ENCODE data around the gene LRRN4. TPM values are rescaled to one million over a fixed set of nuclear protein-coding genes. Genes with fewer than 3 reads are reported as not detected.

Gene LRRN4
- total and polyA plus RNA-seq, 9 of the 15 experiments (the other 6 are each of a cell fraction or from before 2014, with no cell fraction given) = not detected

DNA sequence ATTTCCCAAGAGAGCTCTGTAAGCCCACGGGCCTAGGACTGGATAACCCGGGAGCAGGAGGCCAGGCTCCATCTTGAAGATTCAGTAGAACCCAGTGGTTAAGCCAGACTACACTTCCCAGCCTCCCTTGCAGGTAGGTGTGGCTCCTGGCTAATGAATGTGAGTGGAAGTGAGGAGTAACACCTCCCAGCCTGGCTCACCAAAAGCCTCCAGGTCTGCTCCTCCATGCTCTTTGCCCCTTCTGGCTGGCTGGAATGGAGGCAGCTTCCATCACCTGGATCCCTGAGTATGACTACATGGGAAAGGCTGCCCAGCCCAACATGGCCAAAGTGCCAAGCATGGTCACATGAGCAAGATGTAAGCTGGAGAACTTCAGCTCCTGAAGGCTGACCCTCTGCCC, 9.7 kb downstream of the LRRN4 start (continued):
- TF ChIP-seq, protein P1, sequence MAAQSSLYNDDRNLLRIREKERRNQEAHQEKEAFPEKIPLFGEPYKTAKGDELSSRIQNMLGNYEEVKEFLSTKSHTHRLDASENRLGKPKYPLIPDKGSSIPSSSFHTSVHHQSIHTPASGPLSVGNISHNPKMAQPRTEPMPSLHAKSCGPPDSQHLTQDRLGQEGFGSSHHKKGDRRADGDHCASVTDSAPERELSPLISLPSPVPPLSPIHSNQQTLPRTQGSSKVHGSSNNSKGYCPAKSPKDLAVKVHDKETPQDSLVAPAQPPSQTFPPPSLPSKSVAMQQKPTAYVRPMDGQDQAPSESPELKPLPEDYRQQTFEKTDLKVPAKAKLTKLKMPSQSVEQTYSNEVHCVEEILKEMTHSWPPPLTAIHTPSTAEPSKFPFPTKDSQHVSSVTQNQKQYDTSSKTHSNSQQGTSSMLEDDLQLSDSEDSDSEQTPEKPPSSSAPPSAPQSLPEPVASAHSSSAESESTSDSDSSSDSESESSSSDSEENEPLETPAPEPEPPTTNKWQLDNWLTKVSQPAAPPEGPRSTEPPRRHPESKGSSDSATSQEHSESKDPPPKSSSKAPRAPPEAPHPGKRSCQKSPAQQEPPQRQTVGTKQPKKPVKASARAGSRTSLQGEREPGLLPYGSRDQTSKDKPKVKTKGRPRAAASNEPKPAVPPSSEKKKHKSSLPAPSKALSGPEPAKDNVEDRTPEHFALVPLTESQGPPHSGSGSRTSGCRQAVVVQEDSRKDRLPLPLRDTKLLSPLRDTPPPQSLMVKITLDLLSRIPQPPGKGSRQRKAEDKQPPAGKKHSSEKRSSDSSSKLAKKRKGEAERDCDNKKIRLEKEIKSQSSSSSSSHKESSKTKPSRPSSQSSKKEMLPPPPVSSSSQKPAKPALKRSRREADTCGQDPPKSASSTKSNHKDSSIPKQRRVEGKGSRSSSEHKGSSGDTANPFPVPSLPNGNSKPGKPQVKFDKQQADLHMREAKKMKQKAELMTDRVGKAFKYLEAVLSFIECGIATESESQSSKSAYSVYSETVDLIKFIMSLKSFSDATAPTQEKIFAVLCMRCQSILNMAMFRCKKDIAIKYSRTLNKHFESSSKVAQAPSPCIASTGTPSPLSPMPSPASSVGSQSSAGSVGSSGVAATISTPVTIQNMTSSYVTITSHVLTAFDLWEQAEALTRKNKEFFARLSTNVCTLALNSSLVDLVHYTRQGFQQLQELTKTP (IDR thresholded peaks at IDR 0.05; ENCODE audit: low read depth in 1 of 2, partially characterized antibody in 2 of 2) = no peak
- no peak for TF ChIP-seq DNMT1 (IDR thresholded peaks at IDR 0.05)
- TF ChIP-seq, protein P2, sequence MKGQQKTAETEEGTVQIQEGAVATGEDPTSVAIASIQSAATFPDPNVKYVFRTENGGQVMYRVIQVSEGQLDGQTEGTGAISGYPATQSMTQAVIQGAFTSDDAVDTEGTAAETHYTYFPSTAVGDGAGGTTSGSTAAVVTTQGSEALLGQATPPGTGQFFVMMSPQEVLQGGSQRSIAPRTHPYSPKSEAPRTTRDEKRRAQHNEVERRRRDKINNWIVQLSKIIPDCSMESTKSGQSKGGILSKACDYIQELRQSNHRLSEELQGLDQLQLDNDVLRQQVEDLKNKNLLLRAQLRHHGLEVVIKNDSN (CRISPR knock-in tag; IDR thresholded peaks at IDR 0.05) = 0 out of 2 replicates have a peak, but pooled peaks have one; percentile 31

DNA sequence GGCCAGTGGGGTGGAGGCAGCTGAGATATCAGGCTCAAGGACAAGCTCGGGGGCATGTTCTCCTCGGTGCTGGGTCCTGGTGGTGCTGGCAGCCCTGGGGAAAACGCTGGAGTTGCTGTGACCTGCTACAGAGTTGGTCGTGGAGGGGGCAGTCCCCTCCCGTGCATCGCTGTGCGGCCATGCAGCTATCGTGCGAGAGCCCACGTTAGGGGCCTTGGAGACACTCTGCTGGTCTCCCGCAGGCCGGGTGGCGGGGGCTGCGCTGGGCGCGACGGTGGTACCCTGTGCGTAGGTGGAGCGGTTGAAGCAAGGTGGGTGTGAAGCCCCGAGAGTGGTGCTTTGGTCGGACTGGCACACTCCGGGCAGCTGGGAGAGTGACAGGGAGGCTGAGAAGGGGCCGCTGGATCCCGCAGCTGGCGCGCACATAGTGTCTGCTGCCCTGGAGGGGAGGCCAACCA, 12.0 kb downstream of the LRRN4 start:
- no TSS peak for BruUV-seq (replicated peaks)
- in situ Hi-C loops (cut with MboI) = no loop called here
- CTCF ChIA-PET (ENCODE audit: low intra/inter-chr PET ratio) = no interaction called here

More for the DNA sequence above, 12.0 kb downstream of the LRRN4 start:
- TF ChIP-seq POLR2G (IDR thresholded peaks at IDR 0.05; ENCODE audit: low read depth, low read length) = peak; percentile 61; the same call in 1 of the 2 replicates
- TF ChIP-seq ZNF3 (CRISPR knock-in tag; IDR thresholded peaks at IDR 0.05) = no peak
- TF ChIP-seq RBM22 (IDR thresholded peaks at IDR 0.05; ENCODE audit: low read depth, low read length, poor library complexity, severe bottlenecking) = peak; percentile 56
- POLR2A ChIA-PET = interaction anchor here (1.0 kb wide), 1 partner anchor 11 kb away, joined by 3 read pairs; no protein-coding TSS in a partner anchor
- no peak overlapping the region for H2AFZ ChIP-seq (ENCODE audit: low read depth, low read length)
- no peak overlapping the region for H3K27ac ChIP-seq (ENCODE audit: extremely low read depth, low read depth, low read length)
- H3K9me3 ChIP-seq (replicated peaks; ENCODE audit: control insufficient read depth, insufficient read depth, low read depth, low read length) = no peaks in the 10 kb centered on the region
- H3K9me1 ChIP-seq (ENCODE audit: control insufficient read depth, insufficient read depth, low read length) = no peaks in the 10 kb centered on the region
- H4K20me1 ChIP-seq (replicated peaks; ENCODE audit: control insufficient read depth, insufficient read depth, low read length) = no peaks in the 10 kb centered on the region
- no peak overlapping the region for H3K4me2 ChIP-seq (ENCODE audit: insufficient read depth, low read length)
- H3K9ac ChIP-seq (ENCODE audit: insufficient read depth in 1 of 2, low read depth in 2 of 2, low read length in 2 of 2) = no peak overlapping the region
- no peaks in the 10 kb centered on the region for H3K27me3 ChIP-seq (ENCODE audit: control insufficient read depth in 2 of 2, insufficient read depth in 2 of 2, low read length in 2 of 2)
- peaks cover 0 to 10% of the 10 kb centered on the region in 2 experiments; a peak in 1 of 5 replicates for H3K4me1 ChIP-seq (replicated peaks in 1 of 2; ENCODE audit: control insufficient read depth in 2 of 2, insufficient read depth in 2 of 2, low read length in 2 of 2)
- no peak overlapping the region for H3K4me3 ChIP-seq
- 96% methylated on average over 14 of the region's 26 CpGs for WGBS (ENCODE audit: insufficient coverage, low coverage, missing lambda C conversion rate)
- H3K79me2 ChIP-seq (ENCODE audit: control insufficient read depth, insufficient read depth, low read length) = no peaks in the 10 kb centered on the region
- FAIRE-seq (no peak), ATAC-seq (no peak), DNase-seq (ENCODE audit: extremely low read depth in 1 of 4, low spot score in 3 of 4) (no peak)
- H3K36me3 ChIP-seq (ENCODE audit: control insufficient read depth, insufficient read depth, low read length) = peaks cover 42% of the 10 kb centered on the region
- intact Hi-C loops (cut with micrococcal nuclease) = no loop called here
